ENCODE data around the gene GOLGA8A.
"Not testable (repeated sequence)": the region's sequence is repeated elsewhere in the genome, so short reads cannot be mapped to it uniquely, and the experiment has no call there.

The GOLGA8A gene

DNA sequence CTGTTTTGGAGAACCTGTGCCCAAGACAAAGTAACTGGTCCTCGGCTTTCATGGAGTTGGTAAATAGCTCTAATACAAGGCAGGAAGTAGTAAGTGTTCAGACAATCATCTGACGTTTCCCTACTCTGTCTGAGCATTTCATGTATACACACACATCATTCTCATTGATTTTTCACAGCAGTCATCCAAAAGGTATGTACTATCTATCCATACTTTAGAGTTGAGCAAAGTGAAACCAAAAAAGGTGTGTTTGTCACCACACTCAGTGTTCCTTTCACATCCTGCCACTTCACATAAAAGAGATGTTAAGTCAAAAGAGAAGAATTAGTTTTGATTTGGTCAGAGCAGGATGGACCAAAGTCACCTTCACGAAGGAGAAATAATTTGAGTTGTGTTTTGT is 33.7 kb downstream of the GOLGA8A start:
- not testable (repeated sequence) for DNase-seq

DNA sequence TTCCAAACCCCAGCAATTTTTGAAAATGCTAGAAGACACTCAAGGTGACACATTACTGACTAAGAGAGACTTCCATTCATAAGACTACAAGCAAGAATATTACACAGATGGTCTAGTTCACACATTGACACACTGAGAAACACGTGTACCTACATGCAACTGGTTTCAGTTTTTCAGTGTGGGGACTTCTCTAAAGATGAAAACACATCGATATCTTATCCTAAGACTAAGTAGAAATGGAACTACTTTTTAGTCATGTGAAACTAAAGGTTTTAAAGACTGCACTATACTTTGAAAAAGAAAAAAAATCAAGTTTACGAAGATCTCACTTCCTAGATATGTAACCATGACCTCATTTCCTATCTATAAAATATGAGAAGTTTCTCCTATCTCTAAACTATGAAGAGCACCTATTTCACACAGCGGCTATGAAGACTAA is 34.4 kb downstream of the GOLGA8A start:
- DNase-seq, result not testable (repeated sequence)

DNA sequence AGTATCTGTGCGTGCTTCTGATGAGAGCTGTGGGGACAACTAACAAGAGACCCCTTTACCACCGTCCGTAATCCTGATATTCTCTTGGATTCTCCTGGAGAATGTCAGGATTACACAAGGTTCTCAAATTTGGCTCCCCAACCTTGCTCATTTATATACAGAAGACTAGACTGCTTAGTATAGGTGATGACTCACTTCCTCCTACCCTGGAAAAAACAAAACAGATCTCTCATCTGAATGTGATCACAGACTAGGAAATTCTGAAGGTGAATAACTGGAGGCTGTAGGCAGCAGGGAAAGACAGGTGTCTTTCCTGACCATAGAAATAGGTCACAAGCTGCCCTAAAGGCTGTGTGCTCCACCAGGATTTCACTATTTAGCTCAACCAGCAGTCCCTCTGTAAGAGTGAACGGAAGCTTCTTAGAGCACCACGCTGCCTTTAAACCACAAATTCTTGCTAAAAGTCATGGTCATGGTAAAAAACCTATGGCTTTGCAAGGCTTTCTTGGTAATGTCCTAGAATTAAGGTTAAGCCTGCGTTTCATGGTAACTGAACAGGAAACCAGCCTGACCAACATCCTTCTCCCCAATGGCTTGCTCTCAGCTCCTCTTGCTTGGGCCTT is 39.9 kb downstream of the GOLGA8A start:
- not testable (repeated sequence) for DNase-seq

DNA sequence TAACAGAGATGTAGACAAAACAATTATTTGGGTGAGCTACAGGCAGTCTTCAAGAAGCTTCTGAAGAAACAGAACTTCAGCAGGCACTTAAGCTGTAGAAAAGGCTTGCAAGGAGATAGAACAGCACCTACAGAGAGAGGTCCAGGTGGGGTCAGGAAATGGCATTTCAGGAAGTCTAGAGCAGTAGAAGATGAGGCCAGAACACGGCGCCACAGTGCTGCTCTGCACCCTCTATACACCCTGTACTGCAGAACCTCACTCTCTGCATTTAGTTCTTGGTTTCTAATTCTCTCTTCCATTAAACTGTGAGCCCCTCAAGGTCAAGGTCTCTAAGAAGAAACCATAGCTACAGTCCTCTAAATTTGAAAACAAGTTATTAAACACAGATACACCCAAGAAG is 44.6 kb downstream of the GOLGA8A start:
- not testable (repeated sequence) for DNase-seq

DNA sequence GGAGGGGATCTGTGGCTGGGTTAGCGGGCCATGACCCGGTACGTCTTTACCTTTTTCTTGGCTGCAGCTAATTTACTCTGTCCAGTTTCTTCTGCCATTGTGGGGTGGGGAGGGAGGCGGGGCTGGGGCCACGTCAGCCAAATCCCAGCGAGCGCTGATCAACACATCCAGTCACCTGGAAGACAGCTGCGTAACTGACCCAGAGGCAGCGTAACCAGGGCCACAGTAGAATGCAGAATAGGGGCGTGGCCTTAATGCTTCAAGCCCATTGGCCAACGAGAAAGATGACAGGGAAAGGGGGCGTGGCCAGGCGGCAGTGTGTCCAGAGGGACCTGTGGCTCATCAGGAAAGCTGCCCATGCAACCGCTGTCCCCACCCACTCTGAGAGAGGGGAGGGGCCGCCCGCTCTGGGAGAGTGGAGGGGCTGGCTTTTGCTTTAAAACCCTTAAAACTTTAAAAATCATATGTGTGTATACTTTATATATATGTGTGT is 48.0 kb downstream of the GOLGA8A start:
- DNase-seq, result not testable (repeated sequence)
